ENCODE data around the gene TIMELESS. TPM values are rescaled to one million over a fixed set of nuclear protein-coding genes. Genes with fewer than 3 reads are reported as not detected.

Gene TIMELESS
- total RNA-seq, 3 donors from 2014 or later, result 4.5 to 7.2 (median 6.7) TPM

- intact Hi-C loops (cut with DNase I; ENCODE audit: low total_unique reads), result no loop called here
- Histone ChIP-seq H3K4me1 (no peaks in the 10 kb centered on the region), H3K4me3 (no peak overlapping the region), H3K9me3 (peaks cover 0 to 6% of the 10 kb centered on the region in 2 donors), H3K36me3 (no peaks in the 10 kb centered on the region), H3K27me3 (no peaks in the 10 kb centered on the region), H3K27ac (no peak overlapping the region)
- TF ChIP-seq POLR2A (IDR thresholded peaks at IDR 0.05), result no peak
- TF ChIP-seq CTCF (IDR thresholded peaks at IDR 0.05), result no peak
- no peak for TF ChIP-seq POLR2AphosphoS5 (IDR thresholded peaks at IDR 0.05)
- no peak for DNase-seq (ENCODE audit: low spot score in 2 of 2)
These were observed 74.3 kb downstream of the TIMELESS start for GRCh38 chr12:56374726-56375597.

GRCh38 chr12:56373515-56373914, 75.7 kb downstream of the TIMELESS start:
- peaks cover 0 to 6% of the 10 kb centered on the region in 2 donors for H3K9me3 ChIP-seq
- intact Hi-C loops (cut with DNase I; ENCODE audit: low total_unique reads), result no loop called here
- H3K27ac ChIP-seq, result no peak overlapping the region
- no peak overlapping the region for H3K4me3 ChIP-seq
- TF ChIP-seq POLR2AphosphoS5 (IDR thresholded peaks at IDR 0.05) (no peak), POLR2A (IDR thresholded peaks at IDR 0.05) (no peak)
- H3K4me1 ChIP-seq, result no peaks in the 10 kb centered on the region
- H3K36me3 ChIP-seq, result no peaks in the 10 kb centered on the region
- DNase-seq (ENCODE audit: low spot score in 2 of 2), result no peak
- no peaks in the 10 kb centered on the region for H3K27me3 ChIP-seq

- H3K4me1 ChIP-seq, result no peaks in the 10 kb centered on the region
- no peaks in the 10 kb centered on the region for H3K27me3 ChIP-seq
- H3K27ac ChIP-seq, result no peak overlapping the region
- TF ChIP-seq CTCF (IDR thresholded peaks at IDR 0.05) (no peak), POLR2AphosphoS5 (IDR thresholded peaks at IDR 0.05) (no peak), POLR2A (IDR thresholded peaks at IDR 0.05) (no peak)
- DNase-seq (ENCODE audit: low spot score in 2 of 2), result no peak
- intact Hi-C loops (cut with DNase I; ENCODE audit: low total_unique reads), result no loop called here
- H3K4me3 ChIP-seq, result no peak overlapping the region
- H3K36me3 ChIP-seq, result no peaks in the 10 kb centered on the region
- H3K9me3 ChIP-seq, result no peaks in the 10 kb centered on the region
These were observed 82.3 kb downstream of the TIMELESS start for GRCh38 chr12:56366948-56367347.

Other genes with a start within 250 kb of the TIMELESS start
- 10 to 100 TPM; 64.4 to 86.6 (median 81.3) TPM for gene RNF41, start 227.5 kb downstream of the TIMELESS start, total RNA-seq
- gene NABP2, start 225.1 kb downstream of the TIMELESS start, total RNA-seq, result 10 to 100 TPM; 24.7 to 31.2 (median 27.5) TPM
- under 1 TPM in 1 of 3 donors, not detected in 2; 0.98 TPM for gene SLC39A5, start 219.4 kb downstream of the TIMELESS start, total RNA-seq
- gene ANKRD52, start 191.0 kb downstream of the TIMELESS start, total RNA-seq, result 10 to 100 TPM; 12.8 to 18.4 (median 14.9) TPM
- 10 to 100 TPM; 18.7 to 23.7 (median 18.7) TPM for gene COQ10A, start 182.5 kb downstream of the TIMELESS start, total RNA-seq
- 100 to 1,000 TPM in 2 of 3 donors, 10 to 100 TPM in 1; 79.2 to 132 (median 103) TPM for gene CS, start 149.1 kb downstream of the TIMELESS start, total RNA-seq
- 10 to 100 TPM; 69.9 to 86.1 (median 85.9) TPM for gene CNPY2, start 133.4 kb downstream of the TIMELESS start, total RNA-seq
- 10 to 100 TPM; 44.3 to 84.4 (median 54.1) TPM for gene PAN2, start 115.4 kb downstream of the TIMELESS start, total RNA-seq
- under 1 TPM in 1 of 3 donors, not detected in 2; 0.88 TPM for gene IL23A, start 110.5 kb downstream of the TIMELESS start, total RNA-seq
- 100 to 1,000 TPM; 198 to 207 (median 198) TPM for gene STAT2, start 89.3 kb downstream of the TIMELESS start, total RNA-seq
- not detected for gene APOF, start 86.6 kb downstream of the TIMELESS start, total RNA-seq
- not detected for gene MIP, start 5.2 kb upstream of the TIMELESS start, total RNA-seq
- gene SPRYD4, start 19.2 kb upstream of the TIMELESS start, total RNA-seq, result 1 to 10 TPM; 2.9 to 4.8 (median 3.6) TPM
- gene GLS2, start 38.7 kb upstream of the TIMELESS start, total RNA-seq, result 1 to 10 TPM in 2 of 3 donors, under 1 TPM in 1; 0.16 to 5.1 (median 4.6) TPM
- 10 to 100 TPM; 22.9 to 27.5 (median 27.2) TPM for gene RBMS2, start 72.4 kb upstream of the TIMELESS start, total RNA-seq
- gene BAZ2A, start 180.9 kb upstream of the TIMELESS start, total RNA-seq, result 100 to 1,000 TPM in 1 of 3 donors, 10 to 100 TPM in 2; 80.2 to 104 (median 81.0) TPM
- gene ATP5F1B, start 196.6 kb upstream of the TIMELESS start, total RNA-seq, result 100 to 1,000 TPM; 310 to 369 (median 328) TPM
- gene PTGES3, start 238.9 kb upstream of the TIMELESS start, total RNA-seq, result 100 to 1,000 TPM in 2 of 3 donors, 10 to 100 TPM in 1; 85.0 to 134 (median 111) TPM